ENCODE results near the gene KLHL3.

DNA sequence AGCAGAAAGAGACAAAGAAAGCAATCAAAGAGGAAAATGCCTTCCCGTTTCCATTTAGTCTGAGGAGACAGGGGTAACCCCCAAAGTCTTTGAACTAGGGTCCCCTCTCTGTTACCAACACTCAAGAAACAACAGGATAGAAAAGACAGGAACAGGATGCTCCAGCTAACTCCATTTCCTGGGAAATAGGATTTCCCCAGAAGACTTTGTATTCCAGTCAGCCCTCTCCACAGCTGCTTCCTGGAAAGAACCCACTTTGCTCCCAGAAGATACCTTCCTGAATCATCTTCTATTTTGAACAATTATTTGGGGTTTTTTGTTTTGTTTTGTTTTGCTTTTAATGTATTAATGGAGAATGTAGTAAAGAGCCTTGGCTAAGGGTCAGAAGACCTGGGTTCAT lies 56.0 kb downstream of the KLHL3 start:
- TF ChIP-seq, protein P1, sequence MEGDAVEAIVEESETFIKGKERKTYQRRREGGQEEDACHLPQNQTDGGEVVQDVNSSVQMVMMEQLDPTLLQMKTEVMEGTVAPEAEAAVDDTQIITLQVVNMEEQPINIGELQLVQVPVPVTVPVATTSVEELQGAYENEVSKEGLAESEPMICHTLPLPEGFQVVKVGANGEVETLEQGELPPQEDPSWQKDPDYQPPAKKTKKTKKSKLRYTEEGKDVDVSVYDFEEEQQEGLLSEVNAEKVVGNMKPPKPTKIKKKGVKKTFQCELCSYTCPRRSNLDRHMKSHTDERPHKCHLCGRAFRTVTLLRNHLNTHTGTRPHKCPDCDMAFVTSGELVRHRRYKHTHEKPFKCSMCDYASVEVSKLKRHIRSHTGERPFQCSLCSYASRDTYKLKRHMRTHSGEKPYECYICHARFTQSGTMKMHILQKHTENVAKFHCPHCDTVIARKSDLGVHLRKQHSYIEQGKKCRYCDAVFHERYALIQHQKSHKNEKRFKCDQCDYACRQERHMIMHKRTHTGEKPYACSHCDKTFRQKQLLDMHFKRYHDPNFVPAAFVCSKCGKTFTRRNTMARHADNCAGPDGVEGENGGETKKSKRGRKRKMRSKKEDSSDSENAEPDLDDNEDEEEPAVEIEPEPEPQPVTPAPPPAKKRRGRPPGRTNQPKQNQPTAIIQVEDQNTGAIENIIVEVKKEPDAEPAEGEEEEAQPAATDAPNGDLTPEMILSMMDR (IDR thresholded peaks at IDR 0.05): no peak
- no peak for TF ChIP-seq POLR2A (IDR thresholded peaks at IDR 0.05)

Data from body of pancreas (tissue), 4 donors.